Hindlimb muscle (tissue), 1 donor: ENCODE results near the gene CHD5. TPM values are rescaled to one million over a fixed set of nuclear protein-coding genes. Genes with fewer than 3 reads are reported as not detected.
A peak's percentile ranks its signal among the peaks of the same experiment; 100 is the strongest.

Experiments used
- DNase-seq: peaks from one replicate; pipeline ENCODE4 v3.0.0-alpha.2; 2013
- polyA plus RNA-seq: library from polyadenylated mRNA; unstranded; fragments of 120-200 nt; gene quantifications from one replicate; pipeline ENCODE4 v1.2.1, GENCODE V29; 2013; ENCODE audit not compliant: insufficient read length

The CHD5 gene
- polyA plus RNA-seq, 1 donor: 0.35 TPM

DNA sequence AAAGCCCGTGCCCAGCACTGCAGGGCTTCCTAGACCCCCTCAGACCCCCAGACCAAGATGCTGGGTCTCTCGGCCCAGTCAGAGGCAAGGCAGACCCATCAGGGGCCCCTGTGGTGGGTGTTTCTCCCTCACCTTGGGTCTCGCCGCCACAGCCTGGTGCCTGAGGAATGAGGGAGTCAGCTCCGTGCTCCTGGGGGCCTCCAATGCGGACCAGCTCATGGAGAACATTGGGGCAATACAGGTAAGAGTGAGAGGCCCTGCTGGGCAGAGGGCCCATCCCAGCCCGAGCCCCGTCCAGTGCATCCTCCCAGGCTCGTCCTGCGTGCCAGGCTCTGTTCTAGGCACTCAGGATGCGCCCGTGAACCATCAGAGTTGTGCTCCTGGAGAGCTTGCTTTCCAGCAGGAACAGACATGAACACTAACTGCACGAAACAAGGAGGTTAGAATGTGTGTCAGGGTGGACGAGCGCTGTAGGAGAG is 83.0 kb downstream of the CHD5 start:
- no peak for DNase-seq

DNA sequence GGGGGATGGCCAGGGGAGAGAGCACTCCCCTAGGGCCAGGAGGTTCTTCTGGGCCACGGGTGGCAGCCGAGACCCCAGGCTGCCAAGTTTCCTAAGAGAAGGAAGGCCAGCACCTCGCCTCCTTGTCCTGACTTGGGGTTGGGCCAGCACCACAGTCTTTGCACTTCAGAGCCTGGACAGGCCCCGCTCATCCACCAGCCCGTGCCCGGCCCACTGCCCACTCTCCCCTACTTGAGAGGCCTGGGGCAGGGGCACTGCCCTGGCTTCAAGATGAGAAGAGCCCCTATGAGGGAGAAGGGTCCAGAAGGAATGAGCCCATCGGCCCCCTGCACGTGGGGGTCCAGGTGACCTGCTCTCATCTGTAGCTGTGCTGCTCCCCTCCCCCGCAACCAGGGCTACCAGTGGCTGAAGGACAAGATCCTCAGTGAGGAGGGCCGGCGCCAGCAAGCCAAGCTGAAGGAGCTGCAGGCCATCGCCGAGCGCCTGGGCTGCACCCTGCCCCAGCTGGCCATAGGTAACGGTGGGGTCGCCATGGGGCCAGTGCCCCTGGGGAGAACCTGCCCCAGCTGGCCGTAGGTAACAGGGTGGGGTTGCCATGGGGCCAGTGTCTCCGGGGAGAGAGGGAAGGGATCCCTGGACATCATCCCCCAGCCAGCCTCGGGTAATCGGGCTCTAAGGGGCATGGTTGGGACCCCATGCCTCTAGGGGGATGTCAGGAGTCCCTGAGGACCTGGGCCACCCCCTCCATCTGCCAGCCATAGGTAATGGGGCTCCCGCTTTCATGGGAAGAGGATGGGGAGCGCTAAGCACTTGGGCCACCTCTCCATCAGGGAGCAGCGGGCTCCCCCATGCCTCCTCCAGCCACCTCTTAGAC is 83.6 kb downstream of the CHD5 start:
- no peak for DNase-seq

DNA sequence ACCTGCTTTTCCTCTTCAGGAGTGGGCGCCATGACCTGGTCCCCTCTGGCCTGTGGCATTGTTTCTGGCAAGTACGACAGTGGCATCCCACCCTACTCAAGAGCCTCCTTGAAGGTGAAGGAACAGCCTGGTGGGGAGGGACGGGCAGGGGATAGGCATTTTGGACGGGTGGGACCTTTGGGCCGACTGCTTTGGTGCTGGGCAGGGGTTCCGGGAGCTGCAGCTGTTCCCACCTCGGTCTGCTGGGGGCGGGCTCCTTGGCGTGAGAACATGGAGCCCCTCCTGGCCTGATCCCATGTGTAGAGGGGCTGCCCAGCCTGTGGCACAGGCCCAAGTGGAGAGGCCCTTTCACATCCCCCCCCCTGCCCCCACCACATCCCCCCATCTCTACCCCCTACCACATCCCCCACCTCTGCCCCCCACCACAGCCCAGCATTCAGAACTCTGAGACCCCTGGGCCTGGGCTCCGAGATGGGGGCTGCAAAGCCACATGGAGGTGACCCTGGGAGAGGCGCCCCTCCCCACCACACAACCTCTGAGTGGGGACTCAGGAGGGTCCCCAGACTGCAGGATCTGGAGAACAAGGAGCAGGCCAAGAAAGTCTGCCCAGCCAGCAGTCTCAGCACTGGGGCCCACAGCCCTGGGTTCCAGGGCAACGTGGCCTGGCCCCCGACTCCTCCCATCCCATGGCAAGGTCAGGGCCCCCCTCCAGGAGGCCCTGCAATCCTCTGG is 84.4 kb downstream of the CHD5 start:
- DNase-seq: no peak

DNA sequence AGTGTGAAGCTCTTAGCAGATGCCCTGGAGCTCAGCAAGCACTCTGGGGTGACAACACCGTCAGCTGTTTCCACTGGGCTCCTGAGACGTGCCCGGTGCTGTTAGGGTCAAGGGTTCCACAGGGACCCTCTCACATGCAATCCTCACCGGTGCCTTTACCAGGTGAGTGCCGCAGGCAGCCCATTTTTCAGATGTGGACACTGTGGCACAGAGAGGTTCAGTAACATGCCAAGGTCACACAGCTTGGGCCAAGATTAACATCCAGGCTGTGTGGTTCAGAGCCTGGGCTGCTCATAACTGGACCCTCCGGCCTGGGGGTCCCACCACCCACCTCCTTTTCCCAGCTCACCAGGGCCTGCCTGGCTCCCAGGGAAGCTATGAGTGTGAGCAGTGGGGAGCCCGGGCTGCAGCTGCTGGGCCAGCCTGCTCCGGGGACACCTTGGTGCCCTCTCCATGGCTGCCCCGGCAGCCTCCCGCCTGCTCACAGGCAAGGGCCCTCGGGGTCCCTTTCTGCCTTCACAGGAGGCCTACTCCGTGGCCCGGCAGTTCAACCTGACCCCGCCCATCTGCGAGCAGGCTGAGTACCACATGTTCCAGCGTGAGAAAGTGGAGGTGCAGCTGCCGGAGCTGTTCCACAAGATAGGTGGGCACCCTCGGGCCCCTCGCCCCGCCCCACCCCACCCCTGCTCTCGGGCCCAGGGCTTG is 85.2 kb downstream of the CHD5 start:
- no peak for DNase-seq

DNA sequence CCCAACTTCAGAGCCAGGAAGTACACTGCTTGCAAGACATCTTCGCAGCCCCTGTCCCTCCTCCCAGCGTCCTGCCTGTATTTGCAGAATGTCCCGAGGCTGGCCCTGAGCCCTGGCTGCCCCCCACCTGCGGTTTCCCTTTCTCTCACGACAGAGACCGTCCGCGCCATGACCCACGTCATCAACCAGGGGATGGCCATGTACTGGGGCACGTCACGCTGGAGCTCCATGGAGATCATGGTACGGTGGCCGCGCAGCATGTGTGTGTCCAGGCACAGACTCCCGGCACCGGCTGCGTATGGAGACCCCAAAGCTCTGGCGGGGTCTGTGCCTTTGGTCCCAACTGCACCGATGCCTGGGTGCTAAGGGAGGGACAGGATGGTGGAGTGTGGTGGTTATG is 85.9 kb downstream of the CHD5 start:
- DNase-seq: no peak

DNA sequence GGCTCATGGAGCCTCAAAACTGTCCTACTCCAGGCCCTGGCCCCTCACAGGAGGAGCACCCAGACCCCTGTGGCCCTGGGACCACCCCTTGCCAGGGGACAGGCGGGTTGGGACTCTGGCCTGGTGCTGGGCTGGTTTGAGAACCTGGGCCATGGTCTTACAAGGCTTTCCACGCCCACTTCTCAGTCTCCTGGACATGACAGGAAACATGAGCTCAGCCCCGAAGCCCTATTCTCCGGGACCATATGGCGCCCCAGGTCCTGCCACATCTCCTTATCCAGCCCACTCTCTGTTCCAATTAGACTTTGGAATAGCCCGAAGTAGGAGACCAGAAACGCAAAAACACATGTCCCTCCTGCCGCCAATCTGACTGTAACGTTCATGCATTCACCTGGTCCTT is 86.5 kb downstream of the CHD5 start:
- DNase-seq: no peak

DNA sequence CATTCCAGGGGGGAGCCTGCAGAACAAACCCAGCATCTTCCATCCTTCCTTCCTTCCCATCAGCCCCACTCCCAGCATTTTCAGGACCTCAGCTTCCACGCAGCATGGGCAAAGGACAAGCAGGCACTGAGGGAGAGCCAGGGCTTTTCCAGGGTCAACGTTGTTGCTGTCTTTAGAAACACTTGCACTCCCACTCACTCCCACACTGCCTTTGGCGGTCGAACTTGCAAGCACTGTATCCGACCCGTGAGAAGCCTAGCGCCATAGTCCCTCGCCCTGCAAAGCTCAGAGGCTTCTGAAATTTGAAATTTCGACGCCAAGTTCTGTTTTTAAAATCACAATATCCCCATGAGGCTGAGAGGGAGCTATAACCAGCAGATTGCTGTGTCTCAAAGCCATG is 87.0 kb downstream of the CHD5 start:
- no peak for DNase-seq

DNA sequence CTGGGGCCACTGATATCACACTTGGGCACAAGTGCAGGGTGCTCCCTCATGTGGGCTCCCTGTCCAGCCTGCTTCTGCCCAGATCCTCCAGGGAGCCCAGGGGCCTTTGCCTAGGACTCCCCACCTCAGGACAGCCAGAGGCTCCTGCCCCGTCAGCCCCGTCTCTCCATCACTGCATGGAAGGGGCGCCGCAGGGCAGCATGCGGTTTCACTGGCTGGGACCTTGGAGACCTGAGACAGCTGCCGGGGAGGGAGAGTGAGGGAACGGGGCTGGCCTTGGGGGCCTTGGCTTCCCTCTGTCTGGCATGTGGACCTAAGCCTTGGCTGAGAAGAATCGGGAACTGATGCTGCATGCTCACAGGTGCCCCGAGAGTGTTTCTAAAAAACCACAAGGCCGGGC is 87.9 kb downstream of the CHD5 start:
- DNase-seq: no peak

DNA sequence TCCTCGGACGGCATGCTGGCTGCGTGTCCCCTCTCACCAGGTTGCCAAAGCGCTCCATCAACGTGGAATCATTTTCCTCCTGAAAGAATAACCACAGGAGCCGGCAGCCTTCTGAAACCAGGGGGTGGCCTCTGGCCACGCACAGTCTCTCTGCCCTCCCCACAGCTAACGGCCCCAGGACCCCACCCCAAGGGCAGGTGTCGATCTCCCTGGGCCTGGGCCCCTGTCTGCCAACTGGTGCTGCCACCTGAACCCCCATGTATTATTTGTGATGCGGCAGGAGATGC is 88.4 kb downstream of the CHD5 start:
- no peak for DNase-seq

DNA sequence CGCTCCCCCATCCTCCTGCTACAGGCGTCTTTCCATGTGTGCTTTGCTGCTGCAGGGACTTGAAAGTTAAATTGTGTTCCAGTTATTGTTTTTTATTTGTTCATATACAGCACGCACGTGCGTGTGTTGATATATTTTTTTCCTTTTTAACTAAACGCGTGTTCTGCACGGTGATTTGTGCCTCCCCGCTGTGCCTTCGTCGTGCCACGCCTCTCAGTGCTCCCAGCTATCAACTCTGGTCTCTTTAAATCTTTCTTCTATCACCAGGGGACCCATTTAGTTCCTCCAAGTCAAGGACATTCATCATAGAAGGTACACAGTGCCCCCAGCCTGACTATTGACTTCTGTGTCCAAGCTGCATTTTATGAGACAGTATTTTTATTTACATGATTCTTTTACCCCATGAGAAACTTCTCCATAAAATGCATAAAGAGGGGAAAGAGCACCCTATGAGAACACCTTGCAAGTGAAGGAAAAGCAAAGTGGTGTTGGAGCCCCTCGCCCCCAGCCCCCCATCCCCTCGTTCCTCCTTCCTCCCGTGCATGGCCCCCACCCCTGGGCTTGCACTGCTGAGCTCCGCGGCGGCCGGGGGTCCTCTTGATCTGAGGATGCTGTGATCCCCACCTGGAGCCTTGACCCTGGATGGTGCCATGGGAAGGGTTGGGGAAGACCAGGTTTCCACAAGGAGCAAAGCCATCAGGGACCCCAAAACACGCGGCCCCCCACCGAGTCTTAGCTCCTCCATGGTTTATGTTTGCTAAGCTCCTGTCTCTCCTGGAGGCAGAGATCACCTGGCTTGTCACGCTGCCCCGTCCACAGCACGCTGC is 88.9 kb downstream of the CHD5 start:
- DNase-seq: no peak

DNA sequence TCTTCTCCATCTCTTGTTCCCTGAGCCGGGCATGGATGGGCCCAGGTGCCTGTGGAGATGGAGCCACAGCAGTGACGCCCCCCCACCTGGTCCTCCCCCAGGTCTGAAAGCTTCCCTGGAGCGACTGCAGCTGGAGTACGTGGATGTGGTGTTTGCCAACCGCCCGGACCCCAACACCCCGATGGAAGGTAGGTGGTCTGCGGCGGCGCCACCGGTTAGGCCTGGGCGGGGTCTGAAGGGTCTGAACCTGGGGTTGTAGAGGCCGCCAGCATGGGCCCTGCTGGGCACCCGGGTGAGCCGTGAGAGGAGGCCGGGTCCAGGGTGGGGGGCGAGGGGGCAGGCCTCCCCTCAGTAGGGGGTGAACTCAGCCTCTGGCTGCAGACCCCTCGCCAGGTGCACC is 89.8 kb downstream of the CHD5 start:
- DNase-seq: no peak

DNA sequence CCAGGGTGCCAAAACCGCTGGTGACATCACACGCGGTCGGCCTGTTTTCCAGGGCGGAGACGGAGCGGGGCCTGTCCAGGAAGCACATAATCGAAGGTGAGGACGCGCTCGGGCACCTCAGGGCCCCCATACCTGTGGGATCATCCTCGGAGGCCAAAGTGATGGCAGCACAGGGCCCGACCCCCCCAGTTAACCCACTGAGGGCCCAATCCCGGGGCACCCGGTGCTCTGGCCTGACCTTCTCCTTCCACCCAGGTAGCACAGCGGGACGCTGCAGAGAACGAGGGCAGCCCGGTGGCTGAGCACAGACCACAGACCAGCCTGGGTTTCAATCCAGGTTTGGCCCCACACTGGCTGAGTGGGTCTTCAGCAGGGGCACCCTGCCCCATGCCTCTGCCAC is 91.2 kb downstream of the CHD5 start:
- no peak for DNase-seq

DNA sequence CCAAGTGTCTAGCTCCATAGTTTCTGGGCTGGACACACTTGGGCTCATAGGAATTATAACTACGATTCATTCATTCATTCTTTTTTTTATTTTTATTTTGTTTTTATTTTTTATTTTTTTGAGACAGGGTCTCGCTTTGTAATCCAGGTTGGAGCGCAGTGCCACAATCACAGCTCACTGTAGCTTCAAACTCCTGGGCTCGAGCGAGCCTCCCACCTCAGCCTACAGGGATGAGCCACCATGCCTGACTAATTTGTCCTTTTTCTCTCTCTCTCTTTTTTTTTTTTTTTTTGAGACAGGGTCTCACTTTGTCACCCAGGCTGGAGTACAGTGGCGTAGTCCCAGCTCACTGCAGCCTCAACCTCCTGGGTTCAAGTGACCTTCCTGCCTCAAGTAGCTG is 92.2 kb downstream of the CHD5 start:
- no peak for DNase-seq

DNA sequence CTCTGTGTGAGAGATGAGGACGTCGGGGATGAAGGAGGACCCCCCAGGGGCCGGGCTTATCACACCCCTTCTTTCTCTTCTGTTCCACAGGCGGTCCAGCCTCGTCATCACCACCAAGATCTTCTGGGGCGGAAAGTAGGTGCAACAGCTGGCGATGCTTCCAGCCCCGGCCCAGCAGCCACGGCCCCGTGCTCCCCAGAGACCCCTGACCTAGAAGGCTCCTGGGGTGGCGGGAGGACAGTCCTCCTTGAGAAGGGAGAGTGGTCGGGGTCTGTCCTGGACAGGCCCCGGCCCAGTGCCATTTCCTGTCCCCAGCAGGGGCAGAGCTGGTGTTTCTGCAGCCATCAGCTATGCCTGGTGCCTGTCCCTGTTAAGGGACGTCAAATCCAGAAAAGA is 92.7 kb downstream of the CHD5 start:
- no peak for DNase-seq

DNA sequence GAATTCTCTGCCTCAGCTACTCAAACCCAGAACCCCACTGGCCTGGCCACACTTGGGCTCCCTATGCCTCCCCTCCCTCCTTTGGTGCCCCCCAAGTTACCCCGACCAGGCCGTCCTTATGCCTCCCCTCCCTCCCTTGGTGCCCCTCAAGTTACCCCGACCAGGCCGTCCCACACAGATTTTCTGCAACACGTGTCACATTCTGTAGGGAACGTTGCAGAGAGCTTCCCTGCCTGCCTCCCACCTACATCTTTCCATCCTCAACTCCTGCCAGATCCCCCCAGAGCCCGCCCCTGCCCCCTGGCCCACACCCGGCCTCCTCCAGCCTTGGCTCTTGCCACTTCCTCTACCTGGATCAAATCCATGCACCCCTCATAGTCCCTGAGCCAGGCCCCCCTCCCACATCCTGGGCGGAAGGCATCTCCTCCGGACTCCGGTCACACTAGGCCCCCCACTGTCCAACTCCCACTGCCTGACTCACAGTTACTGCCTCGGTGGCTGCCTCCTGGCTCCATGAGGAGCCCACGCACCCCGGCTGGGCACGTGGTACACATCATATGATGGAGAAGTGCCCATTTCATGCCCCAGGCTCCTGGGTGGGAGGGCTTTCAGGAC is 93.3 kb downstream of the CHD5 start:
- no peak for DNase-seq

DNA sequence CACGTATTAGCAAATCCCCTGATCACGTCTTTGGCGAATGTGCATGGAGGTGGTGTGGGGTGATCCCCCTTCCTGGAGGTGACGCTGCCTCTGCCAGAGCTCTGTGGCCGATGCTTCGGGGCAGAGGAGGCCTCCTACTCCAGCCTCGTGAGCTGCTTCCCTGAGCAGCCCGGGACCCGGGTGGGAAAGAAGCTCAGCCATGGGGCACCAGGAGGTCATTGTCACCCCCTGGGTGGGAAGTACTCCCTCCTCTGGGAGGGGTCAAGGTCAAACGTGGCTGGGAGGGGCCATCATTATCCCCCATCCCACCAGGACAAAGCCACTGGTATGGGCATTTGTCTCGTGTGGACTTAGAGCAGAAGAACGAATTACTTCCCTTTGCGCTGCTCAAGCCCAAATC is 93.8 kb downstream of the CHD5 start:
- DNase-seq: no peak

DNA sequence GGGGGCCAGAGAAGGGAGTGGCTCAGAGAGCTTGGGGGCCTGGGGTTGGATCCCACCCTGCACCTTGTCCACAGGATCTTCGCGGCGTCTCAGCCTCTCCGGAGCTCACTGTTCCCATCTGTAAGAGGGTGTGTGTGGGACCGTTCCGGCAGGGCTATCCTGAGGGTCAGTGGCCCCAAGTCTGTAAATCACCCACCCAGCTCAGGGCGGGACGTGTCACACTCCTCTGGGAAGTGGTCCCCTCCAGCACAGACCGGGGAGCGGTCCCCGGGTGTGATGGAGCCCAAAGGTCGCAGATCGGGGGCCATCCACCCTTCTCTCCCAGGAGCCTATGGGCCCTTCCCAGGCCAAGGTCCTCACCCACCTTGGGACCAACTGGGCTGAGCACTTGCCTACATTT is 94.5 kb downstream of the CHD5 start:
- DNase-seq: no peak

DNA sequence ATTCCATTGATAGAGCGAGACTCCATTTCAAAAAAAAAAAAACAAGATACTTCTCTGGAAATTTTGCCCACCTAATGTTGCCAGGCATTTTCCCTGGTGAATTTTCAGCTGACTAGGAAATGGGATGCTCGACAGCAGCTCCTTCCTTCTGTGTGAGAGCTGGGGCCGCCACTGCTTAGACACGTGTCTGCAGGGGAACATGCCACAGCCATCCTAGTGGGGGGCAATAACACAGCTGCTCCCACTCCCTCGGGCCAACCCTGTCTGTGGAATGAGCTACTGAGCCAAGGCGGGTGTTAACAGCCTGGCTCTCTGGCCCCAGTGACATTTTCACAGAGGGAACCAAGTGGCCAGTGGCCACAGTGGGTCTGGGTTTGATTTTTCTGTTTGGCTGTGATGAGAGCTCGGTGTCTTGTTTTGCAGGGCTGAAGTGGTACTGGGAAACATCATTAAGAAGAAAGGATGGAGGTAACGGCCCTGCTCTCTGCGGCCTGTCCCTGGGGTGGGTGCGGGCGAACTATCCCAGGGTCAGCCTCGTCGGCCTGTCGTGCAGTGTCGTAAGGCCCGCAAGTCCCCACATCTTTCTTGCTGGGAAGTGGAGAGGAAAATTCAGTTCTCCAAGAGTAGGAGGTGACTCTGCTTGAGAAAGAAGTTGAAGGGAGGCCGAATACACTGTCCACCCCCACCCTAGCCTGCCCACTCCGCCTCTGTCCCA is 95.2 kb downstream of the CHD5 start:
- no peak for DNase-seq

DNA sequence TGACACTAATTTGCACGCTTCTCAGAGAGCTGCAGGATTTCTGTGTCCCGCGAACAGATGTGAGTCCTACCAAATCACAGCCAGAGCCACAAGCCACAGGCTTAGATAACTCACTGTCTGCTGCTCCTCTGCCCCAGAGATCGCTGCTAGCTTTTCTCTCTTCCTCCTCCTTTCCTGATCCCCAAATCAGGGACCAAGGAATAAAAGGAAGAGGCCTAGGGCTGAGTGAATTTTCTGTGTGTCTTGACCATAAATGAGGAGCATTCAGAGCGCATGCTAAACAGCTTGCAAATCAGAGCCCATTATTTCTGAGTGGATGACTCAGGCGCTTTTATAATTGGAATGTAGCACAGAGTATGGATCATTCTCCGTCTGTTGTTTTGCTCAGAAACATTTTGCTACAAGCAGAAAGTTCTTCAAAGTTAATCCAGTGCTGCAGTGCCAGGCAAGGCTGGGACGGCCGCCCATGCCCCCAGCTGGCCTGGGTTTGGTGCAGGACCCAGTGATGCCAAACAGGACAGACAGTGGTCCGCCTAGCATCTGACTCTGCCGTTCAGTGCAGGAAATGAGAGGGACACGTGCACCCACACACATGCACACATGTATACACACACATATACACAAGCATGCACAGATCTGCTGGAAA is 96.2 kb downstream of the CHD5 start:
- DNase-seq: no peak

DNA sequence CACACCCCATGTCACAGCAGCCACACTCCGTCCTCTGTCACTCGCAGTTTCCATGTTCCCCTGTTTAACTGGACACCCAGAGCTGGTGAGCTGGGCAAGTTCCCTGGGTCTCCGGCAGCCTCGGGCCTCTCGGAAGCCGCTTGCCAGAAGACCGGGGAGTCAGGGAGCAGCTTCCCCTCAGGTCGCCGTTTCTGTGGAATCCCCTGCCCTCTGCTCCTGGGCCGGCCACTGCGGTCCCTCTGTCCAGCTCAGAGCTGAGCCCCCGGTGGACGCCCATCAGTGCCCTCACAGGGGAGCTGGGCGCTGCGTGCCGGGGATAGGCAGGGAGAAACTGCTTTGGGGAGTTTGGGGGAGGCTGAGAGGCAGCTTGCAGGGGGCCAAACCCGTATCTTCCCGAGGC is 96.7 kb downstream of the CHD5 start:
- DNase-seq: no peak

DNA sequence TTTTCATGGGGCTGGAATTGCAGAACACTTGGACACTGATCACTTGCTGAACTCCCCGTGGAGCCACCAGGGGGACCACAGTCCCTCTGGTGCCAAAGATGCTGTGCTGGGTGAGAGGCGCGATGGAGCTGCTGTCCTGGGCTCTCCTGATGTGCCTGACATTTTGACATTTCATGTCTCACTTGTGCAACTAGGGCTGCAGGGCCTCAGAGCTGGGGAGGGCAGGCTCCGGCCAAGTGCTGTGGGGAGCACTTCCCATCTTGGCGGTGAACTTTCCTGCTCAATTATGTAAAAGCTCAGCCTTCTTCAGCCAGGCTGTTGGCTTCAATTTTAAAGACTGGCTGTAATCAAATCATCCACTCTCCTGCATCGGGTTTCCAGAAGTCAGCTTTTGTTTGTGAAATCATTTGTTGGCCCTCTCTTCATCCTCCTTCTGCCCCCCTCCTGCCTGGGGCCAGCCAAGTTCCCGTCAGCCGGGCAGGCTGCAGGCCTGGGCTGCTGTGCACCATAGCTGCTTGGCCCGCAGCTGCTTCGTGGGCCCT is 97.6 kb downstream of the CHD5 start:
- peak; percentile 65 for DNase-seq
